Measurements from ENCODE around the gene KCNK4. TPM values are rescaled to one million over a fixed set of nuclear protein-coding genes. Genes with fewer than 3 reads are reported as not detected.
"Not testable (repeated sequence)": the region's sequence is repeated elsewhere in the genome, so short reads cannot be mapped to it uniquely, and the experiment has no call there.

The KCNK4 gene
- total RNA-seq (2014; rRNA removed; shearing (Covaris generic)), result not detected in 2 replicates

- no peak for DNase-seq (ENCODE audit: low read depth)
Measured at GRCh38 chr11:64291262-64291751, at the start of gene KCNK4. Gene KCNK4, plus strand, starts transcription at chr11:64291302. Its CDS starts 1,717 bp downstream, at chr11:64293019.

GRCh38 chr11:64241491-64242374, 49.4 kb upstream of the KCNK4 start:
- peak; percentile 68 for DNase-seq (ENCODE audit: low read depth)

GRCh38 chr11:64243236-64243854, 47.8 kb upstream of the KCNK4 start:
- DNase-seq (ENCODE audit: low read depth), result no peak

GRCh38 chr11:64244107-64244506, 47.0 kb upstream of the KCNK4 start:
- DNase-seq (ENCODE audit: low read depth), result no peak

GRCh38 chr11:64244966-64245365, 46.1 kb upstream of the KCNK4 start:
- no peak for DNase-seq (ENCODE audit: low read depth)

- peak; percentile 64 for DNase-seq (ENCODE audit: low read depth)
Measured at GRCh38 chr11:64245401-64245796, 45.7 kb upstream of the KCNK4 start.

GRCh38 chr11:64245797-64246620, 45.1 kb upstream of the KCNK4 start:
- DNase-seq (ENCODE audit: low read depth), result peak; percentile 98

GRCh38 chr11:64246621-64246870, 44.6 kb upstream of the KCNK4 start:
- not testable (repeated sequence) for DNase-seq (ENCODE audit: low read depth)

GRCh38 chr11:64246871-64247728, 44.0 kb upstream of the KCNK4 start, which contains the start of gene PPP1R14B:
Gene PPP1R14B, minus strand, starts transcription at chr11:64246943. Its CDS starts 270 bp downstream, at chr11:64246673.
- peak; percentile 87 for DNase-seq (ENCODE audit: low read depth)

GRCh38 chr11:64247729-64248531, 43.2 kb upstream of the KCNK4 start:
- DNase-seq (ENCODE audit: low read depth), result no peak

GRCh38 chr11:64248578-64248977, 42.5 kb upstream of the KCNK4 start:
- no peak for DNase-seq (ENCODE audit: low read depth)

GRCh38 chr11:64249038-64249437, 42.1 kb upstream of the KCNK4 start:
- no peak for DNase-seq (ENCODE audit: low read depth)

GRCh38 chr11:64249563-64250414, 41.3 kb upstream of the KCNK4 start:
- DNase-seq (ENCODE audit: low read depth), result no peak

GRCh38 chr11:64250415-64251015, 40.6 kb upstream of the KCNK4 start:
- DNase-seq (ENCODE audit: low read depth), result no peak

- DNase-seq (ENCODE audit: low read depth), result peak; percentile 50
Measured at GRCh38 chr11:64251016-64251752, 39.9 kb upstream of the KCNK4 start, which contains the start of gene PLCB3. Gene PLCB3, plus strand, starts transcription at chr11:64251530. Its CDS starts 120 bp downstream, at chr11:64251650.

GRCh38 chr11:64251753-64252002, 39.4 kb upstream of the KCNK4 start:
- DNase-seq (ENCODE audit: low read depth), result no peak

- peak; percentile 50 for DNase-seq (ENCODE audit: low read depth)
Measured at GRCh38 chr11:64252003-64252872, 38.9 kb upstream of the KCNK4 start.

Measured in RPMI7951 (cell line).